ENCODE measurements around the gene MORN1. TPM values are rescaled to one million over a fixed set of nuclear protein-coding genes. Genes with fewer than 3 reads are reported as not detected.

Gene MORN1
- total and polyA plus RNA-seq, 4 donors = 2.3 to 6.9 (median 3.6) TPM

GRCh38 chr1:2429780-2430591, 38.6 kb upstream of the MORN1 start:
- WGBS = 86% methylated on average over 20 of the region's 20 CpGs
- H3K27ac ChIP-seq (ENCODE audit: low read depth in 1 of 2, low read length in 2 of 2) = no peak overlapping the region
- H3K4me1 ChIP-seq (ENCODE audit: control insufficient read depth in 4 of 4, insufficient read depth in 4 of 4, low read length in 3 of 4) = no peaks in the 10 kb centered on the region
- H3K9ac ChIP-seq (ENCODE audit: low read depth in 1 of 2, low read length in 2 of 2) = no peak overlapping the region
- H3K27me3 ChIP-seq (ENCODE audit: control insufficient read depth in 4 of 4, insufficient read depth in 4 of 4, low read length in 3 of 4) = no peaks in the 10 kb centered on the region
- no peak overlapping the region for H3K4me3 ChIP-seq (ENCODE audit: low read depth in 1 of 3, low read length in 3 of 3)
- H3K9me3 ChIP-seq (ENCODE audit: control insufficient read depth in 4 of 4, low read length in 3 of 4) = no peaks in the 10 kb centered on the region
- no peaks in the 10 kb centered on the region for H3K36me3 ChIP-seq (ENCODE audit: control insufficient read depth in 4 of 4, insufficient read depth in 3 of 4, low read depth in 1 of 4, low read length in 3 of 4)
- DNase-seq (ENCODE audit: low spot score) = no peak
- no peak for TF ChIP-seq HNF4A (conservative IDR thresholded peaks at IDR 0.05)
- TF ChIP-seq TAF1 (conservative IDR thresholded peaks at IDR 0.05) = no peak
- TF ChIP-seq JUND (IDR thresholded peaks at IDR 0.05) = no peak
- no peak for TF ChIP-seq ZBTB33 (IDR thresholded peaks at IDR 0.05)
- no peak for TF ChIP-seq ATF3 (IDR thresholded peaks at IDR 0.05)
- TF ChIP-seq HNF4G (IDR thresholded peaks at IDR 0.05) = no peak
- no peak for TF ChIP-seq MAX (IDR thresholded peaks at IDR 0.05)
- TF ChIP-seq NR2F2 (IDR thresholded peaks at IDR 0.05) = no peak
- no peak for TF ChIP-seq RAD21 (IDR thresholded peaks at IDR 0.05)

GRCh38 chr1:2428490-2428889, 37.1 kb upstream of the MORN1 start:
- Histone ChIP-seq H3K27me3 (ENCODE audit: control insufficient read depth in 4 of 4, insufficient read depth in 4 of 4, low read length in 3 of 4) (no peaks in the 10 kb centered on the region), H3K4me3 (ENCODE audit: low read depth in 1 of 3, low read length in 3 of 3) (no peak overlapping the region), H3K36me3 (ENCODE audit: control insufficient read depth in 4 of 4, insufficient read depth in 3 of 4, low read depth in 1 of 4, low read length in 3 of 4) (no peaks in the 10 kb centered on the region), H3K9me3 (ENCODE audit: control insufficient read depth in 4 of 4, low read length in 3 of 4) (peaks cover 0 to 1% (median under 1%) of the 10 kb centered on the region in 4 donors), H3K27ac (ENCODE audit: low read depth in 1 of 2, low read length in 2 of 2) (no peak overlapping the region), H3K9ac (ENCODE audit: low read depth in 1 of 2, low read length in 2 of 2) (no peak overlapping the region), H3K4me1 (ENCODE audit: control insufficient read depth in 4 of 4, insufficient read depth in 4 of 4, low read length in 3 of 4) (no peaks in the 10 kb centered on the region)
- 96% methylated on average over 28 of the region's 28 CpGs for WGBS
- TF ChIP-seq REST (IDR thresholded peaks at IDR 0.05) = no peak
- TF ChIP-seq SP1 (IDR thresholded peaks at IDR 0.05) = no peak
- no peak for TF ChIP-seq HNF4G (IDR thresholded peaks at IDR 0.05)
- TF ChIP-seq YY1 (IDR thresholded peaks at IDR 0.05) = no peak
- TF ChIP-seq FOXA1 (IDR thresholded peaks at IDR 0.05) = no peak
- no peak for TF ChIP-seq EGR1 (IDR thresholded peaks at IDR 0.05; ENCODE audit: low read depth in 2 of 2)
- no peak for TF ChIP-seq ZBTB33 (IDR thresholded peaks at IDR 0.05)
- no peak for TF ChIP-seq JUND (IDR thresholded peaks at IDR 0.05)
- no peak for TF ChIP-seq RXRA (IDR thresholded peaks at IDR 0.05)
- no peak for TF ChIP-seq TAF1 (conservative IDR thresholded peaks at IDR 0.05)
- no peak for TF ChIP-seq GABPA (IDR thresholded peaks at IDR 0.05 in 1 of 2, conservative IDR thresholded peaks at IDR 0.05 in 1 of 2)
- no peak for TF ChIP-seq ATF3 (IDR thresholded peaks at IDR 0.05)
- no peak for TF ChIP-seq RAD21 (IDR thresholded peaks at IDR 0.05)
- no peak for TF ChIP-seq HNF4A (conservative IDR thresholded peaks at IDR 0.05)
- no peak for TF ChIP-seq CTCF (IDR thresholded peaks at IDR 0.05; ENCODE audit: low read depth, low read length, missing input control)
- TF ChIP-seq FOXA2 (IDR thresholded peaks at IDR 0.05) = no peak
- no peak for TF ChIP-seq NR2F2 (IDR thresholded peaks at IDR 0.05)
- TF ChIP-seq MAX (IDR thresholded peaks at IDR 0.05) = no peak
- DNase-seq (ENCODE audit: low spot score) = no peak

Measured in liver (tissue), 9 donors.